Measurements from ENCODE around the gene SIL1.

GRCh38 chr5:139023286-139023685 lies 174.9 kb downstream of the SIL1 start:
- TF ChIP-seq, protein P1, sequence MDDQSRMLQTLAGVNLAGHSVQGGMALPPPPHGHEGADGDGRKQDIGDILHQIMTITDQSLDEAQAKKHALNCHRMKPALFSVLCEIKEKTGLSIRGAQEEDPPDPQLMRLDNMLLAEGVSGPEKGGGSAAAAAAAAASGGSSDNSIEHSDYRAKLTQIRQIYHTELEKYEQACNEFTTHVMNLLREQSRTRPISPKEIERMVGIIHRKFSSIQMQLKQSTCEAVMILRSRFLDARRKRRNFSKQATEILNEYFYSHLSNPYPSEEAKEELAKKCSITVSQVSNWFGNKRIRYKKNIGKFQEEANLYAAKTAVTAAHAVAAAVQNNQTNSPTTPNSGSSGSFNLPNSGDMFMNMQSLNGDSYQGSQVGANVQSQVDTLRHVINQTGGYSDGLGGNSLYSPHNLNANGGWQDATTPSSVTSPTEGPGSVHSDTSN (CRISPR knock-in tag; IDR thresholded peaks at IDR 0.05; ENCODE audit: borderline replicate concordance): no peak
- no peak for TF ChIP-seq MAX (IDR thresholded peaks at IDR 0.05)
- no peak for TF ChIP-seq ZNF512 (CRISPR knock-in tag; IDR thresholded peaks at IDR 0.05)
- no peak for TF ChIP-seq IRF2 (CRISPR knock-in tag; IDR thresholded peaks at IDR 0.05)
- TF ChIP-seq, protein P2, sequence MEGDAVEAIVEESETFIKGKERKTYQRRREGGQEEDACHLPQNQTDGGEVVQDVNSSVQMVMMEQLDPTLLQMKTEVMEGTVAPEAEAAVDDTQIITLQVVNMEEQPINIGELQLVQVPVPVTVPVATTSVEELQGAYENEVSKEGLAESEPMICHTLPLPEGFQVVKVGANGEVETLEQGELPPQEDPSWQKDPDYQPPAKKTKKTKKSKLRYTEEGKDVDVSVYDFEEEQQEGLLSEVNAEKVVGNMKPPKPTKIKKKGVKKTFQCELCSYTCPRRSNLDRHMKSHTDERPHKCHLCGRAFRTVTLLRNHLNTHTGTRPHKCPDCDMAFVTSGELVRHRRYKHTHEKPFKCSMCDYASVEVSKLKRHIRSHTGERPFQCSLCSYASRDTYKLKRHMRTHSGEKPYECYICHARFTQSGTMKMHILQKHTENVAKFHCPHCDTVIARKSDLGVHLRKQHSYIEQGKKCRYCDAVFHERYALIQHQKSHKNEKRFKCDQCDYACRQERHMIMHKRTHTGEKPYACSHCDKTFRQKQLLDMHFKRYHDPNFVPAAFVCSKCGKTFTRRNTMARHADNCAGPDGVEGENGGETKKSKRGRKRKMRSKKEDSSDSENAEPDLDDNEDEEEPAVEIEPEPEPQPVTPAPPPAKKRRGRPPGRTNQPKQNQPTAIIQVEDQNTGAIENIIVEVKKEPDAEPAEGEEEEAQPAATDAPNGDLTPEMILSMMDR (CRISPR knock-in tag; IDR thresholded peaks at IDR 0.05): no peak
- no peak for TF ChIP-seq ELK4 (CRISPR knock-in tag; IDR thresholded peaks at IDR 0.05; ENCODE audit: borderline replicate concordance)
- TF ChIP-seq FOSL1 (CRISPR knock-in tag; IDR thresholded peaks at IDR 0.05; ENCODE audit: borderline replicate concordance): no peak
- TF ChIP-seq, protein P3, sequence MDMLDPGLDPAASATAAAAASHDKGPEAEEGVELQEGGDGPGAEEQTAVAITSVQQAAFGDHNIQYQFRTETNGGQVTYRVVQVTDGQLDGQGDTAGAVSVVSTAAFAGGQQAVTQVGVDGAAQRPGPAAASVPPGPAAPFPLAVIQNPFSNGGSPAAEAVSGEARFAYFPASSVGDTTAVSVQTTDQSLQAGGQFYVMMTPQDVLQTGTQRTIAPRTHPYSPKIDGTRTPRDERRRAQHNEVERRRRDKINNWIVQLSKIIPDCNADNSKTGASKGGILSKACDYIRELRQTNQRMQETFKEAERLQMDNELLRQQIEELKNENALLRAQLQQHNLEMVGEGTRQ (IDR thresholded peaks at IDR 0.05; ENCODE audit: low read depth, low read length): no peak
- TF ChIP-seq, protein P3 (CRISPR knock-in tag; IDR thresholded peaks at IDR 0.05; ENCODE audit: borderline replicate concordance): no peak
- no peak for TF ChIP-seq YY1 (IDR thresholded peaks at IDR 0.05; ENCODE audit: insufficient read depth, insufficient replicate concordance, low read depth, low read length)
- TF ChIP-seq NFATC3 (CRISPR knock-in tag; IDR thresholded peaks at IDR 0.05): no peak
- TF ChIP-seq MXD4 (CRISPR knock-in tag; IDR thresholded peaks at IDR 0.05): no peak
- no peak for TF ChIP-seq MED1 (CRISPR knock-in tag; IDR thresholded peaks at IDR 0.05)
- TF ChIP-seq ARNT2 (CRISPR knock-in tag; IDR thresholded peaks at IDR 0.05; ENCODE audit: low read depth): no peak
- TF ChIP-seq ZNF530 (CRISPR knock-in tag; IDR thresholded peaks at IDR 0.05; ENCODE audit: low read depth): no peak
